Measurements from ENCODE around the gene RTN4RL1.

Gene RTN4RL1

DNA sequence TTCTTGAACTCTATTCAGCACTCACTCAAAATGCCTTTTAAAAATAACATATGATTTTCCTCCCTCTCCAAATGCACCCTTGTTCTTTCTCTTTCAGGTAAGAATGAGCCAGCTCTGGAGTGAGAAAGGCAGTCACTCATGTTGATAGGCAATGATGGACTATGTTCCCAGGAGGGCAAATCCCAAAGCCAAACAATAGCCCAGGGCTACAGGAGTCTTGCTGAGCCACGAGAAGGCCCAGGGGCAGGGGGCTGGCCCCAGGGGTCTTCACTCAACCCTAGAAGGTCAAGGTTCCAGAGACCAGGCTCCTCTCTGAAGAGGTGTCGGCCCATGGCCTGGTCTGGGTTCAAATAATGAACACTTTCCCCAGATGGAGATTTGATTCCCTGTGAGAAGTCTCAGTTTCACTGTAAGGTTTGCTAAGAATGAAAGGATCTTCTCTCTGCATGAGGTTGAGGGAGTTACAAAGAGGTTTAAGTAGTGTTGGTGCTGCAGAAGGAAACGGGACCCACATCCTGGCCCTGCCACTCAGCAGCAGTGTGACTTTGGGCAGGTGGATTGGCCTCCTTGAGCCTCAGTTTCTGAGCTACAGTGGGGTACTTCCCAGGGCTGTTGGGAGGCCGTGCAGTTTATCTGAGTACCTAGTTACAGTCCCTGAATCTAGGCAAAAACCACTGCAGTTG is 49.0 kb downstream of the RTN4RL1 start:
- DNase-seq (ENCODE audit: low read depth, low spot score), result no peak
- ChIA-PET CTCF (no interaction called here), POLR2A (no interaction called here)
- H3K4me3 ChIP-seq (ENCODE audit: low read depth, low read length), result no peak overlapping the region
- TF ChIP-seq, protein P1, sequence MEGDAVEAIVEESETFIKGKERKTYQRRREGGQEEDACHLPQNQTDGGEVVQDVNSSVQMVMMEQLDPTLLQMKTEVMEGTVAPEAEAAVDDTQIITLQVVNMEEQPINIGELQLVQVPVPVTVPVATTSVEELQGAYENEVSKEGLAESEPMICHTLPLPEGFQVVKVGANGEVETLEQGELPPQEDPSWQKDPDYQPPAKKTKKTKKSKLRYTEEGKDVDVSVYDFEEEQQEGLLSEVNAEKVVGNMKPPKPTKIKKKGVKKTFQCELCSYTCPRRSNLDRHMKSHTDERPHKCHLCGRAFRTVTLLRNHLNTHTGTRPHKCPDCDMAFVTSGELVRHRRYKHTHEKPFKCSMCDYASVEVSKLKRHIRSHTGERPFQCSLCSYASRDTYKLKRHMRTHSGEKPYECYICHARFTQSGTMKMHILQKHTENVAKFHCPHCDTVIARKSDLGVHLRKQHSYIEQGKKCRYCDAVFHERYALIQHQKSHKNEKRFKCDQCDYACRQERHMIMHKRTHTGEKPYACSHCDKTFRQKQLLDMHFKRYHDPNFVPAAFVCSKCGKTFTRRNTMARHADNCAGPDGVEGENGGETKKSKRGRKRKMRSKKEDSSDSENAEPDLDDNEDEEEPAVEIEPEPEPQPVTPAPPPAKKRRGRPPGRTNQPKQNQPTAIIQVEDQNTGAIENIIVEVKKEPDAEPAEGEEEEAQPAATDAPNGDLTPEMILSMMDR (IDR thresholded peaks at IDR 0.05; ENCODE audit: insufficient read depth, low read length, missing control alignments), result no peak

DNA sequence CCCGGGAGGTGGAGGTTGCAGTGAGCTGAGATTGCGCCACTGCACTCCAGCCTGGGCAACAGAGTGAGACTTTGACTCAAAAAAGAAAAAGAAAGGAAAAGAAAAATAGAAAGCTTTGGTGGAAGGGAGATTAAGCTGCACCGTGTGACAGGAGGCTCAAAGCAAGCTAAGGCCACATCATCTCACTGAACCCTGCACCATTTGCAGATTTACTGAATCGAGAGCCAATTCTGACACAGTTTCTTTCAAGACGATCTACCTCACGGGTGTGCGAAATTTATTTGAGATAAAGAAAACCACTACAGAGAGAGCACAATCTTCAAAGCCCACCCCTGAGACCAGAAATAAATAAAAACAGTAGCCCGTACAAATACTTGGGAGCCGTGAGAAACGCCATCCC is 49.6 kb downstream of the RTN4RL1 start:
- ChIA-PET POLR2A (no interaction called here), CTCF (interaction anchor here (1.0 kb wide), 1 partner anchor 66 kb away, joined by 5 read pairs; no protein-coding TSS in a partner anchor)
- TF ChIP-seq, protein P1 (IDR thresholded peaks at IDR 0.05; ENCODE audit: insufficient read depth, low read length, missing control alignments), result no peak
- DNase-seq (ENCODE audit: low read depth, low spot score), result no peak
- H3K4me3 ChIP-seq (ENCODE audit: low read depth, low read length), result no peak overlapping the region

DNA sequence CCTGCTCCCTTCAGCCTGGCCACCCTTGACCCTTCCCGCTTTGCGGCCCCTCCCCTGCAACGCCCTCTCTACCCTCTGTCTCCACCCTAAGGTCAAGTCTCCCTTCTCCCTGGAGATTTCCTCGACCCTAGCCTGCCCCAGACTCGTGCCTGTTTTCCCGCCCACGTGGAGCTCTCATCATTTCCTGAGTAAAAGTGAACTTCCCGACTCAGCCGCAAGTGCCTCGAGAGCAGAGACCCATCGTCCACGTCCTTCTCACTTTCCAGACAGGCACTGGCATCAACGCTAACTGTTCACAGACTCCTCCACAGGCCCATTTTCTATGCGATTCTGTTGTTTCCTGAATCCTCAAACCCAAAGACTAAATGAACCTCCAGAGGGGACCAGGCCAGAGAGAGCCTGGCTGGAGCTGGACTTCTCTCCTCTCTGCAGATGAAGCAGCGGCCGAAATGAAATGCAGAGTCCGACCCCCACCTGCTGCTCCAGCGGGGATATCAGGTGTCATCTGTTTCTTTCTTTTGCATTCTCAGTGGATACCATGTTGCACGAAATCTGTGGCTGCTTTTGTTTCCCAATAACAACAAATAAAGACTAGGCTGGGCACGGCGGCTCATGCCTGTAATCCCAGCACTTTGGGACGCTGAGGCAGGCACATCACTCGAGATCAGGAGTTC is 52.5 kb downstream of the RTN4RL1 start:
- ChIA-PET CTCF (no interaction called here), POLR2A (no interaction called here)
- no peak overlapping the region for H3K4me3 ChIP-seq (ENCODE audit: low read depth, low read length)
- TF ChIP-seq, protein P1 (IDR thresholded peaks at IDR 0.05; ENCODE audit: insufficient read depth, low read length, missing control alignments), result no peak
- DNase-seq (ENCODE audit: low read depth, low spot score), result no peak

DNA sequence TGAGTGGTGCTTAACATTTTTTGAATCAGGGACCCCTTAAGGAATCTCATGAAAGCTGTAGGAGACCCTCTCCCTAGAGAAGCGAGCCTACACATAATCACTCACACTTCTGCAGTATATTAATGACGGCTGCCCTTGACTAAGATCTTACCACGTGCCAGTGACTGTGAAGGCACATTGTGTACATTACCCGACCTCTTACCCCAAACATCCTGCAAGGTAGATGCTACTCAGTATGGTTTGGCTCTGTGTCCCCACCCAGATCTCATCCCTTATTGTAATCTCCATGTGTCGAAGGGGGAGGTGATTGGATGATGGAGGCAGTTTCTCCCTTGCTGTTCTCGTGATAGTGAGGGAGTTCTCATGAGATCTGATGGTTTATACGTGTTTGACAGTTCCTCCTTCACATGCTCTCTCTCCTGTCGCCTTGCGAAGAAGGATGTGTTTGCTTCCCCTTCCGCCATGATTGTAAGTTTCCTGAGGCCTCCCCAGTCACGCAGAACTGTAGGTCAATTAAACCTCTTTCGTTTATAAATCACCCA is 54.2 kb downstream of the RTN4RL1 start:
- TF ChIP-seq, protein P1 (IDR thresholded peaks at IDR 0.05; ENCODE audit: insufficient read depth, low read length, missing control alignments), result no peak
- DNase-seq (ENCODE audit: low read depth, low spot score), result no peak
- ChIA-PET CTCF (no interaction called here), POLR2A (no interaction called here)
- H3K4me3 ChIP-seq (ENCODE audit: low read depth, low read length), result no peak overlapping the region

DNA sequence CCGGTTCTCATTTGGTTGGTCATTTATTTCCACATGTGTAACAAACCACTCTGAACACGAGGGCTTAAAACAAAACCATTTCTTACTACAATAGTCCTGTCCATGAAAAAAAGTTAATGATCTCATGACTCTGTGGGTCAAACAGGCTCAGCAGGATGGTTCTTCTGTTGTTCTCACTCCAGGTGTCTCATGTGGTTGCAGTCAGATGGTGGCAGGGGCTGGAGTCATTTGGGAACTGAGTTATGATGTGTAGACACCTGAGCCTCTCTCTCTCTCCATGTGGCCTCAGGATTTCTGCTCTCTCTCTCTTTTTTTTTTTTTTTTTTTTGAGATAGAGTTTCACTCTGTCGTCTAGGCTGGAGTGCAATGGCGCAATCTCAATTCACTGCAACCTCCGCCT is 55.4 kb downstream of the RTN4RL1 start:
- DNase-seq (ENCODE audit: low read depth, low spot score), result no peak
- POLR2A ChIA-PET, result no interaction called here
- CTCF ChIA-PET, result no interaction called here
- TF ChIP-seq, protein P1 (IDR thresholded peaks at IDR 0.05; ENCODE audit: insufficient read depth, low read length, missing control alignments), result no peak
- no peak overlapping the region for H3K4me3 ChIP-seq (ENCODE audit: low read depth, low read length)

DNA sequence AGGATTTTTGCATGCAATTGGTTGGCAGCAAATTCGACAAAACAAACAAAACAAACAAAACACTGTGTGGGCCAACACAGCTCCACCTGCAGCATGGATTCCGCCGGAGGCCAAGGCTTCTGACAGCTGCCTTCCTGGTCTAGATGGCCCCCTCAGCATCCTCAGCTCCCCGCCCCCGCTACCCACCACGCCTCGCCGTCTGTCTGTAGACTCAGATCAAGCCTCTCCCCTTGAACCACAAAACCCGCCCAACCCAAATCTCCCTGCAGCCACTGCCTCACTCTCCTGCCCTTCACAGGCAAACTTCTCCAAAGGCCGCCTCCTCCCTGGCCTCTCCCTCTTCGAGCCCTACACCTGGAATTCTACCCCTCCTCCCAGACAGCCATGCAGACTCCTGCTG is 57.9 kb downstream of the RTN4RL1 start:
- POLR2A ChIA-PET, result no interaction called here
- TF ChIP-seq, protein P1 (IDR thresholded peaks at IDR 0.05; ENCODE audit: insufficient read depth, low read length, missing control alignments), result no peak
- CTCF ChIA-PET, result no interaction called here
- DNase-seq (ENCODE audit: low read depth, low spot score), result no peak
- no peak overlapping the region for H3K4me3 ChIP-seq (ENCODE audit: low read depth, low read length)

Data from AG04449 (cell line).